Loucy (cell line): ENCODE results near the gene MYH15.

Experiments
- H2AFZ ChIP-seq: fragments of 200-600 bp; sonication (generic); 2 replicates; pipeline ENCODE4 v1.6.0; 2016; ENCODE audit warnings: antibody characterized with exemption, mild to moderate bottlenecking, low read length, moderate library complexity
- H3F3A ChIP-seq: fragments of 200-600 bp; 2 replicates; pipeline ENCODE4 v1.6.0; 2016; ENCODE audit warnings: antibody characterized with exemption, low read depth, mild to moderate bottlenecking
- H3K27me3 ChIP-seq: fragments of 200-600 bp; sonication (generic); 2 replicates; pipeline ENCODE4 v1.6.1; 2014; ENCODE audit warnings: low read length, mild to moderate bottlenecking; ENCODE audit not compliant: insufficient read depth, poor library complexity, severe bottlenecking
- H3K36me3 ChIP-seq: fragments of 200-600 bp; sonication (generic); 2 replicates; pipeline ENCODE4 v1.6.1; 2016; ENCODE audit warnings: low read length; ENCODE audit not compliant: insufficient read depth
- H3K4me1 ChIP-seq: fragments of 200-600 bp; sonication (generic); 2 replicates; pipeline ENCODE4 v1.5.1; 2014; ENCODE audit warnings: low read length, mild to moderate bottlenecking; ENCODE audit not compliant: insufficient read depth, poor library complexity, severe bottlenecking
- H3K4me2 ChIP-seq: fragments of 200-600 bp; sonication (generic); 2 replicates; pipeline ENCODE4 v1.6.0; 2014; ENCODE audit warnings: antibody characterized with exemption, low read length, low read depth, mild to moderate bottlenecking; ENCODE audit not compliant: poor library complexity, severe bottlenecking
- H3K4me3 ChIP-seq: fragments of 200-600 bp; sonication (generic); 2 replicates; pipeline ENCODE4 v1.5.1; 2014; ENCODE audit warnings: low read length, mild to moderate bottlenecking, mixed read lengths; ENCODE audit not compliant: poor library complexity, severe bottlenecking
- H3K79me2 ChIP-seq: fragments of 200-600 bp; sonication (generic); 2 replicates; pipeline ENCODE4 v1.6.1; 2014; ENCODE audit warnings: low read length; ENCODE audit not compliant: insufficient read depth
- H3K9ac ChIP-seq: fragments of 200-600 bp; sonication (generic); 2 replicates; pipeline ENCODE4 v1.6.0; 2014; ENCODE audit warnings: mild to moderate bottlenecking, low read depth, low read length, moderate library complexity; ENCODE audit not compliant: poor library complexity, severe bottlenecking
- H3K9me2 ChIP-seq: fragments of 200-600 bp; sonication (generic); replicated peaks from 2 replicates; pipeline ENCODE4 v1.6.1; 2016; ENCODE audit warnings: low read depth, low read length, mixed read lengths
- H3K9me3 ChIP-seq: fragments of 200-600 bp; sonication (generic); 2 replicates; pipeline ENCODE4 v1.6.1; 2014; ENCODE audit warnings: mild to moderate bottlenecking, antibody characterized with exemption, low read length, low read depth; ENCODE audit not compliant: insufficient read depth
- H4K20me1 ChIP-seq: fragments of 200-600 bp; sonication (generic); 2 replicates; pipeline ENCODE4 v1.6.0; 2014; ENCODE audit warnings: antibody characterized with exemption, low read length, mild to moderate bottlenecking; ENCODE audit not compliant: insufficient read depth, poor library complexity, severe bottlenecking
- CTCF ChIP-seq: fragments of 200-600 bp; sonication (generic); conservative IDR thresholded peaks from 2 replicates; pipeline ENCODE4 v1.5.1; 2014; ENCODE audit warnings: mild to moderate bottlenecking, antibody characterized with exemption, low read length
- EZH2phosphoT487 ChIP-seq: fragments of 200-600 bp; IDR thresholded peaks from 2 replicates; pipeline ENCODE4 v1.6.1; 2018; ENCODE audit warnings: antibody characterized with exemption, mild to moderate bottlenecking, moderate library complexity, borderline replicate concordance

The MYH15 gene

DNA sequence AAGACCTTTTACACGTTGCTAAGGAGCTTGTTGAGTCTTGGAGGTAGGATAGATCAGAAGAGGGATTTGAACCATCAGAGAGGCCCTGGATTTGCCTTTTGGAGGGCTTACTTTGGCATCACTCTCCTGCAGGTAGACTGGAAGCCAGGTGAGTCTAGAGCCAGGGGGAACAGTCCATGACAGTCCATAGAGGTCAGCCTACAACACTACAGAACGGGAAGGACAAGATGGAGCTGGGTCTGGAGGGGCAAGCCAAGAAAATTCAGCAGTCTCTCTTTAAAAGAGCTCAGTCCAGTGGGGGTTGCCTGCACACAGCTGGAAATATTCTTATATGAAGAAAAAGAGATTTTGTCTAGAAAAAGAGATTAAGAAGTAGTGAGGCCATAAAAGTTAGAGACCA lies 153.4 kb downstream of the MYH15 start:
- Histone ChIP-seq H3K4me1 (no peaks in the 10 kb centered on the region), H3K4me3 (no peak overlapping the region)
- TF ChIP-seq EZH2phosphoT487 (no peak), CTCF (no peak)

GRCh38 chr3:108354562-108354961 lies 155.8 kb downstream of the MYH15 start:
- Histone ChIP-seq H3F3A (no peaks in the 10 kb centered on the region), H2AFZ (no peak overlapping the region)
- TF ChIP-seq CTCF (no peak), EZH2phosphoT487 (no peak)

More for the DNA sequence above, 153.4 kb downstream of the MYH15 start:
- Histone ChIP-seq H2AFZ (no peak overlapping the region), H4K20me1 (no peaks in the 10 kb centered on the region), H3K9me2 (no peaks in the 10 kb centered on the region), H3K4me2 (no peak overlapping the region), H3K27me3 (no peaks in the 10 kb centered on the region), H3F3A (no peaks in the 10 kb centered on the region), H3K36me3 (no peaks in the 10 kb centered on the region), H3K79me2 (no peaks in the 10 kb centered on the region), H3K9ac (no peak overlapping the region), H3K9me3 (no peaks in the 10 kb centered on the region)

DNA sequence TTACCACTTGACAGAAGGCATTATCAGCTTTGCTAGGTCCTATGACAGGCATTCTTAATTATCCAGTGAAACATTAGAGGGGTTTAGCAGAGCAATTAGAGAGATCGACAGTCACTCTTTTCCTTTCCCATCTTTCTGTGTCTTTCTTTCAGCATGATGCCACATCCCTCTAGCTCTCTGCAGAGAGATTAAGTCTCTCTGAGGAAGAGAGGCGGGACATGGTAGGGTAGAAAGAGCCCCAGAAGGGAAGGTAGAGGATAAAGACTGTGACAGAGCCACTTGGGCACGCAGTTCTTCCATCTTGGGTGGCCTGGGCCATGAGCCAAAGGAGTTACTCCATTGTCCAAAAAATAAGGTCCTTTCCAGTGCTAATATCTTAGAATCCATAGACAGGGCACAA lies 158.2 kb downstream of the MYH15 start:
- no peaks in the 10 kb centered on the region for H3K36me3 ChIP-seq
- H3K27me3 ChIP-seq: no peaks in the 10 kb centered on the region

More at GRCh38 chr3:108354562-108354961, 155.8 kb downstream of the MYH15 start:
- H4K20me1 ChIP-seq: no peaks in the 10 kb centered on the region
- H3K4me2 ChIP-seq: no peak overlapping the region
- no peaks in the 10 kb centered on the region for H3K27me3 ChIP-seq
- no peaks in the 10 kb centered on the region for H3K79me2 ChIP-seq
- H3K9me2 ChIP-seq: no peaks in the 10 kb centered on the region
- no peak overlapping the region for H3K9ac ChIP-seq
- no peaks in the 10 kb centered on the region for H3K4me1 ChIP-seq
- no peaks in the 10 kb centered on the region for H3K36me3 ChIP-seq
- no peak overlapping the region for H3K4me3 ChIP-seq
- H3K9me3 ChIP-seq: no peaks in the 10 kb centered on the region

More for the DNA sequence above, 158.2 kb downstream of the MYH15 start:
- no peak overlapping the region for H3K4me3 ChIP-seq
- H3K4me1 ChIP-seq: no peaks in the 10 kb centered on the region
- no peaks in the 10 kb centered on the region for H3K9me3 ChIP-seq
- H3F3A ChIP-seq: no peaks in the 10 kb centered on the region
- no peak overlapping the region for H3K4me2 ChIP-seq
- no peaks in the 10 kb centered on the region for H3K79me2 ChIP-seq
- H2AFZ ChIP-seq: 0 out of 2 replicates have a peak overlapping the region, but pooled peaks have one; percentile 26
- H4K20me1 ChIP-seq: no peaks in the 10 kb centered on the region
- no peaks in the 10 kb centered on the region for H3K9me2 ChIP-seq
- no peak overlapping the region for H3K9ac ChIP-seq
- no peak for TF ChIP-seq CTCF
